Measurements from ENCODE around the gene NR2F2. TPM values are rescaled to one million over a fixed set of nuclear protein-coding genes. Genes with fewer than 3 reads are reported as not detected.

Gene NR2F2
- total RNA-seq, 4 donors from 2014 or later = 4.3 to 14.6 (median 9.3) TPM

DNA sequence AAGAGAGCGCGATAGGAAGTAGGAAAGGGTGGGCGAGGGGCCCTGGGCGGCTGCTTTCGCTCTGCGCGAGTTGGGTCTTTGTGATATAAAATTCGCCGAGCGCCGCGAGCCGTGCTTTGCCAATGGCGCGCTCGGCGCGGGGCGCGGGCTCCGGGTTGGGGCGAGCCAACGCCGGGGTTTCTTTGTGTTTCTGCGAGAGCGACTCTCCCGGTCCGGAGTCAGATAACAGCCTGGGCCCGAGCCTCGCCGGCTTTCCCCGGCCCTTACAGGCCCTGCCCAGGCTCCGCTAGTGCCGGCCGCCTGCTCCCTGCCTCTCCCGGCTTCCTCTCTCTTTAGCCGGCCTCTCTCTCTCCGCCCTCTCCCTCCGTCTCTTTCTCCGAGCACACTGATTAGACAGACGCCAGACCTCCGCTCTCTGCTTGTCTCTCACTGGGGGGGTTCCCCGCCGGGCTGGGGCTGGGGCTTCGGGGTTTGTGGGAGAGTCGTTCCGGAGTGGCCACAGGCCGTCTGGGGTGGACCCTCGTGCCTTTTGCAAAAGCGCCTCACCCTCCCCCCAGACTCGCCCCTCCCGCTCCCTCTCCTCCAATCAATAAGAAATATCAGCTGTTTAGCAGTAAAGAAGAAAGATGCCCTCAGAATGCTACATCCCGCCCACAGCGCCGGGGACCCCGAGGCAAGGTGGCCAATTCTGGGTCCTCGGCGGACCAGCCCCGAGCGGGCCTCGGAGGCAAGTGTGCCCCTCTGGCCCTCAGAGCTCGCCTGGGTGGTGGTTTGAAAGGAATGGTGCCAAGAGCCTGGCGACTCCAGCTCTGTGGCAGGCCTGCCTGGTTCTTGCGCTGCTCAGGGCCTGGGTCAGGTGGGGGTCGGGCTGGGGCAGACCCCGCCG, 2.9 kb downstream of the NR2F2 start:
- Histone ChIP-seq H3K4me3 (peak overlapping the region; percentile 81 to 94 (median 84)), H3K4me1 (peaks cover 13 to 32% of the 10 kb centered on the region in 2 donors), H3K27me3 (no peaks in the 10 kb centered on the region), H3K9me3 (no peaks in the 10 kb centered on the region), H3K36me3 (peaks cover 0 to 6% of the 10 kb centered on the region in 2 donors), H3K27ac (peak overlapping the region; percentile 93 to 98 (median 95))
- no peak for TF ChIP-seq POLR2A (IDR thresholded peaks at IDR 0.05)
- TF ChIP-seq, protein P1, sequence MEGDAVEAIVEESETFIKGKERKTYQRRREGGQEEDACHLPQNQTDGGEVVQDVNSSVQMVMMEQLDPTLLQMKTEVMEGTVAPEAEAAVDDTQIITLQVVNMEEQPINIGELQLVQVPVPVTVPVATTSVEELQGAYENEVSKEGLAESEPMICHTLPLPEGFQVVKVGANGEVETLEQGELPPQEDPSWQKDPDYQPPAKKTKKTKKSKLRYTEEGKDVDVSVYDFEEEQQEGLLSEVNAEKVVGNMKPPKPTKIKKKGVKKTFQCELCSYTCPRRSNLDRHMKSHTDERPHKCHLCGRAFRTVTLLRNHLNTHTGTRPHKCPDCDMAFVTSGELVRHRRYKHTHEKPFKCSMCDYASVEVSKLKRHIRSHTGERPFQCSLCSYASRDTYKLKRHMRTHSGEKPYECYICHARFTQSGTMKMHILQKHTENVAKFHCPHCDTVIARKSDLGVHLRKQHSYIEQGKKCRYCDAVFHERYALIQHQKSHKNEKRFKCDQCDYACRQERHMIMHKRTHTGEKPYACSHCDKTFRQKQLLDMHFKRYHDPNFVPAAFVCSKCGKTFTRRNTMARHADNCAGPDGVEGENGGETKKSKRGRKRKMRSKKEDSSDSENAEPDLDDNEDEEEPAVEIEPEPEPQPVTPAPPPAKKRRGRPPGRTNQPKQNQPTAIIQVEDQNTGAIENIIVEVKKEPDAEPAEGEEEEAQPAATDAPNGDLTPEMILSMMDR (IDR thresholded peaks at IDR 0.05 in 4 of 5, conservative IDR thresholded peaks at IDR 0.05 in 1 of 5) = no peak
- intact Hi-C loops (cut with DNase I; ENCODE audit: low total_unique reads) (loop anchor here (5.0 to 10.0 kb wide), 3 partner anchors 149 to 1631 kb away; partner anchors contain the start of gene ARRDC4), in situ Hi-C loops (cut with MboI; ENCODE audit: low sequenced_read_pairs in 4 of 4) (loop anchor here in 2 of 4 donors (25.0 kb wide), 2 partner anchors 1071 to 1629 kb away; partner anchors contain the start of gene ARRDC4 (in 1 of the 2))
- ATAC-seq (peak in 1 of 2 donors; percentile 3), DNase-seq (peak in 1 of 2 donors; percentile 44)

DNA sequence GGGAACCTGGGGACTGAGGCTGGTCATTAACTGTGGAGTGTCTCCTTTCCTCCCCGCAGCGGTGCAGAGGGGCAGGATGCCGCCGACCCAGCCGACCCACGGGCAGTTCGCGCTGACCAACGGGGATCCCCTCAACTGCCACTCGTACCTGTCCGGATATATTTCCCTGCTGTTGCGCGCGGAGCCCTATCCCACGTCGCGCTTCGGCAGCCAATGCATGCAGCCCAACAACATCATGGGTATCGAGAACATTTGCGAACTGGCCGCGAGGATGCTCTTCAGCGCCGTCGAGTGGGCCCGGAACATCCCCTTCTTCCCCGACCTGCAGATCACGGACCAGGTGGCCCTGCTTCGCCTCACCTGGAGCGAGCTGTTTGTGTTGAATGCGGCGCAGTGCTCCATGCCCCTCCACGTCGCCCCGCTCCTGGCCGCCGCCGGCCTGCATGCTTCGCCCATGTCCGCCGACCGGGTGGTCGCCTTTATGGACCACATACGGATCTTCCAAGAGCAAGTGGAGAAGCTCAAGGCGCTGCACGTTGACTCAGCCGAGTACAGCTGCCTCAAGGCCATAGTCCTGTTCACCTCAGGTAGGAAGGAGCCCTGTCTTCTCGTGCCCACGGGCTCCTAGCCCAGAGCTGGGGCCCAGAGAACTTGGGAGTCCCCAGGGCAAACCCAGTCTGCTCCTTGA, 3.7 kb downstream of the NR2F2 start:
- in situ Hi-C loops (cut with MboI; ENCODE audit: low sequenced_read_pairs in 4 of 4) (loop anchor here in 2 of 4 donors (25.0 kb wide), 2 partner anchors 1072 to 1628 kb away; partner anchors contain the start of gene ARRDC4 (in 1 of the 2)), intact Hi-C loops (cut with DNase I; ENCODE audit: low total_unique reads) (loop anchor here (5.0 to 10.0 kb wide), 3 partner anchors 149 to 1631 kb away; partner anchors contain the start of gene ARRDC4)
- Histone ChIP-seq H3K4me3 (peak overlapping the region; percentile 81 to 94 (median 84)), H3K27ac (peak overlapping the region; percentile 93 to 98 (median 95)), H3K36me3 (peaks cover 0 to 6% of the 10 kb centered on the region in 2 donors), H3K9me3 (no peaks in the 10 kb centered on the region), H3K27me3 (no peaks in the 10 kb centered on the region), H3K4me1 (peaks cover 13 to 32% of the 10 kb centered on the region in 2 donors)
- DNase-seq (no peak), ATAC-seq (no peak)
- TF ChIP-seq POLR2A (IDR thresholded peaks at IDR 0.05) = no peak
- TF ChIP-seq, protein P1 (IDR thresholded peaks at IDR 0.05 in 4 of 5, conservative IDR thresholded peaks at IDR 0.05 in 1 of 5) = no peak

DNA sequence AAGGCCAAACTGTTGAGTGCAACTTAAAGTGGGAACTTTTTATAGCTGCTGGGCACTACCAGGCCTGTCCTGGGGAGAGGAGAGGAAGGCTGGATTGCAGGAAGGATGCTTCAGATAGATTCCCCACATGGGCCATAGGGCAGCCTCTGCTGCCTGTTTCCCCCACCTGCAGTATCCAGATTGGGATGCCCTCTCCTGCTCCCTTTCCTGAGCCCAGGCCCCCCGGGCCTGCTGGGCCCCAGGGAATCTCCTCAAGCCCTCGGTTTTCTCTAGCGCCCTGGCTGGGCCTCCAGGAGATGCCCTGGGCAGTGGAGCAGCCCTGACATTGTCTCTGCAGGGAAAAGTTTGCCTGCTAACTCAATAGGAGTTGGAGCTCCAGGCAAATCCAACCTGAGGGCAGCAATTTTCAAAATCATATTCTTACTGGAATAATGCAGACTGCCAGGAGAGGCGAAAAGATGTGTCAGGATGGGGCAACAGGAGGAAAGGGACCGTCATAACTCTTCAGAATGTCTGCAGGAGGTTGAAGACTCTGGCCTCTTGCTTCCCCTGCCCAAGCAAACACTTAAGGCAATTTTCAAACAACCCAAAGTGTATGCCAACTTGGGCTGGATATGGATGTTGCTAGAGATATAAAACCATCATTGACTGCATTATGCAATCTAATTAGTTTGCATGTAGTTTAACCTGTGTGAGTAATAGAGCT, 4.4 kb downstream of the NR2F2 start:
- Histone ChIP-seq H3K27ac (peak overlapping the region; percentile 93 to 98 (median 95)), H3K9me3 (no peaks in the 10 kb centered on the region), H3K36me3 (peaks cover 0 to 6% of the 10 kb centered on the region in 2 donors), H3K4me1 (peaks cover 13 to 37% of the 10 kb centered on the region in 2 donors), H3K4me3 (peak overlapping the region; percentile 81 to 94 (median 84)), H3K27me3 (no peaks in the 10 kb centered on the region)
- TF ChIP-seq, protein P1 (IDR thresholded peaks at IDR 0.05 in 4 of 5, conservative IDR thresholded peaks at IDR 0.05 in 1 of 5) = no peak
- TF ChIP-seq POLR2A (IDR thresholded peaks at IDR 0.05) = no peak
- intact Hi-C loops (cut with DNase I; ENCODE audit: low total_unique reads) = loop anchor here (5.0 to 10.0 kb wide), 3 partner anchors 150 to 1630 kb away; partner anchors contain the start of gene ARRDC4
- in situ Hi-C loops (cut with MboI; ENCODE audit: low sequenced_read_pairs in 4 of 4) = loop anchor here in 2 of 4 donors (25.0 kb wide), 2 partner anchors 1073 to 1627 kb away; partner anchors contain the start of gene ARRDC4 (in 1 of the 2)
- ATAC-seq (no peak), DNase-seq (no peak)
